Measurements from ENCODE around the gene TMEM171. TPM values are rescaled to one million over a fixed set of nuclear protein-coding genes. Genes with fewer than 3 reads are reported as not detected.

Gene TMEM171
- total and polyA plus RNA-seq, 2 of the 4 experiments (the other 2 are of a cell fraction): 3.0 to 5.1 TPM

DNA sequence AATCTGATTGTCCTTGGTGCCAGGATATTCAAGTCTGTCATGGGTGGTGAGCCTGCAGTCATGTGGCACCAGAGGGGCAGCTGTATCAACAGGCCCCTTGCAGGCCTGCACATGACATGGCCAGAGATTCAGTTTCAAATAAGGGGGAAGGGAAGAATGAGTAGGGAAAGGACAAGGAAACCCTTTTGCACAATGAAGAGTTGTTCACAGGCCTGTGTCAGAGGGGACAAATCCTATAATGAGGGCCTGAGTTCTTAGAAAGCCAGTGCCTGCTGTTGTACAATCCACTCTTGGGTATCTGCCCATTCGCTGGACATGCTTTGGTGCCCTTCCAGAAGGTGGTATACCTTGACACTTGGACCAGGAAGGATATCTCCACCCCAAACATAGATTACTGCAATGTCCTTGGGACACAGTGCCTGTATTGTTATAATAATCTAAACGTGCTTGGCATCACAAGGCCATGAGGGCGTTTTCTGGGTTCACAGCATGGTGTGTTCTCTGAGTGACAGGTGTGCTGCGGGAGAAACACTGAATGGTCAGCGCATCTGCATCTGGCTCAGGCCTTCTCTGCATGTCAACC lies 1.9 kb upstream of the TMEM171 start:
- Histone ChIP-seq H3K4ac (ENCODE audit: low read depth, low read length) (no peak overlapping the region), H4K8ac (ENCODE audit: low read depth in 2 of 2, low read length in 2 of 2) (no peak overlapping the region), H3K9me1 (ENCODE audit: insufficient read depth, low read length) (peaks cover 13% of the 10 kb centered on the region), H4K91ac (ENCODE audit: insufficient read depth, low read depth, low read length) (no peak overlapping the region), H2AK9ac (replicated peaks; ENCODE audit: low read depth, low read length, poor library complexity) (no peak overlapping the region), H3K18ac (ENCODE audit: low read depth, low read length) (no peak overlapping the region), H3K9ac (ENCODE audit: low read depth, low read length) (no peak overlapping the region), H3K4me1 (ENCODE audit: control insufficient read depth, insufficient read depth, low read length) (peaks cover 15% of the 10 kb centered on the region), H2BK20ac (ENCODE audit: low read depth, low read length) (no peak overlapping the region), H2AFZ (replicated peaks; ENCODE audit: low read length, poor library complexity) (no peak overlapping the region), H4K20me1 (ENCODE audit: insufficient read depth, low read length) (peaks cover 10% of the 10 kb centered on the region), H3K56ac (ENCODE audit: extremely low read depth, insufficient read depth, low read length) (no peak overlapping the region), H3K79me1 (ENCODE audit: low read depth in 1 of 2, low read length in 2 of 2) (no peaks in the 10 kb centered on the region), H2BK120ac (ENCODE audit: low read depth, low read length) (no peak overlapping the region), H3K9me3 (ENCODE audit: control insufficient read depth, insufficient read depth, low read length) (peaks cover 3% of the 10 kb centered on the region), H3K4me2 (ENCODE audit: low read depth, low read length) (no peak overlapping the region), H3K27me3 (ENCODE audit: control insufficient read depth, insufficient read depth, low read length) (peaks cover 4% of the 10 kb centered on the region; the same call in 1 of the 2 replicates), H3K27ac (ENCODE audit: insufficient read depth, low read length) (no peak overlapping the region), H2BK15ac (ENCODE audit: low read depth, low read length) (0 out of 3 replicates have a peak overlapping the region, but pooled peaks have one; percentile 17), H3K23ac (ENCODE audit: low read depth, low read length) (no peak overlapping the region), H2BK5ac (ENCODE audit: low read depth, low read length, poor library complexity, severe bottlenecking) (no peak overlapping the region), H2AK5ac (ENCODE audit: low read depth, low read length) (no peak overlapping the region), H4K5ac (ENCODE audit: low read depth, low read length) (no peak overlapping the region), H3K14ac (replicated peaks; ENCODE audit: low read depth, low read length) (no peak overlapping the region), H3K36me3 (ENCODE audit: control insufficient read depth, insufficient read depth, low read length) (no peaks in the 10 kb centered on the region), H3K4me3 (ENCODE audit: insufficient read depth, low read depth, low read length) (no peak overlapping the region)
- 94% methylated on average over 2 of the region's 5 CpGs; no CpG with 5 or more reads in 1 of the 2 experiments for whole genome bisulfite sequencing, 2 experiments (ENCODE audit: extremely low coverage in 2 of 2, insufficient read length in 1 of 2)
- TF ChIP-seq RFX5 (IDR thresholded peaks at IDR 0.05; ENCODE audit: low read depth, low read length) (no peak), FOS (IDR thresholded peaks at IDR 0.05; ENCODE audit: low read depth, low read length) (no peak)
- no peak for ATAC-seq (ENCODE audit: low read depth)
- ChIA-PET CTCF (no interaction called here), POLR2A (ENCODE audit: unreplicated experiment) (no interaction called here)
- no TSS peak for BruUV-seq (replicated peaks)
- dilution Hi-C loops (cut with HindIII; ENCODE audit: low sequenced_read_pairs, unreplicated experiment) (no loop called here), intact Hi-C loops (cut with micrococcal nuclease) (no loop called here), in situ Hi-C loops (cut with MboI; ENCODE audit: low sequenced_read_pairs) (no loop called here)
- no peak for DNase-seq
